GM19468 (cell line): ENCODE data around the gene AGT.
"Not testable (repeated sequence)": the region's sequence is repeated elsewhere in the genome, so short reads cannot be mapped to it uniquely, and the experiment has no call there.

ENCODE experiments used
- ATAC-seq: cut with Tn5 transposase; IDR thresholded peaks from one replicate; pipeline ENCODE4 v1.9.1; 2021; ENCODE audit warnings: mild to moderate bottlenecking, moderate library complexity, moderate number of reproducible peaks; ENCODE audit not compliant: unreplicated experiment; ENCODE audit errors: extremely low read depth

Gene AGT

GRCh38 chr1:230745071-230745470 is 31.1 kb upstream of the AGT start:
- no peak for ATAC-seq

- no peak for ATAC-seq
These were observed 30.5 kb upstream of the AGT start for GRCh38 chr1:230744382-230744781.

GRCh38 chr1:230743899-230744298 is 30.0 kb upstream of the AGT start:
- ATAC-seq: no peak

- ATAC-seq: no peak
These were observed 25.8 kb upstream of the AGT start for GRCh38 chr1:230739564-230740290.

- no peak for ATAC-seq
These were observed 23.8 kb upstream of the AGT start for GRCh38 chr1:230737622-230738262.

- no peak for ATAC-seq
These were observed 21.5 kb upstream of the AGT start for GRCh38 chr1:230735447-230735846.

- no peak for ATAC-seq
These were observed 17.1 kb upstream of the AGT start for GRCh38 chr1:230730977-230731376.

GRCh38 chr1:230728710-230729392 is 14.9 kb upstream of the AGT start:
- ATAC-seq: no peak

- ATAC-seq: no peak
These were observed 11.5 kb upstream of the AGT start for GRCh38 chr1:230725256-230726012.

- not testable (repeated sequence) for ATAC-seq
These were observed 8.1 kb upstream of the AGT start for GRCh38 chr1:230721849-230722522.

- ATAC-seq: no peak
These were observed 3.3 kb upstream of the AGT start for GRCh38 chr1:230717251-230717650.

- not testable (repeated sequence) for ATAC-seq
These were observed 2.5 kb upstream of the AGT start for GRCh38 chr1:230716453-230716852.

- no peak for ATAC-seq
These were observed 1.6 kb upstream of the AGT start for GRCh38 chr1:230715510-230715909.

GRCh38 chr1:230713547-230713914 is 391 bp downstream of the AGT start:
- ATAC-seq: no peak

- ATAC-seq: no peak
These were observed 784 bp downstream of the AGT start for GRCh38 chr1:230713138-230713537.

- ATAC-seq: no peak
These were observed 1.4 kb downstream of the AGT start for GRCh38 chr1:230712470-230712942.

GRCh38 chr1:230711245-230711644 is 2.7 kb downstream of the AGT start:
- no peak for ATAC-seq

GRCh38 chr1:230710543-230710904 is 3.4 kb downstream of the AGT start:
- ATAC-seq: no peak

GRCh38 chr1:230709619-230710542 is 4.0 kb downstream of the AGT start:
- ATAC-seq: no peak
